AG10803 (cell line): ENCODE data around the gene ALK.
A peak's percentile ranks its signal among the peaks of the same experiment; 100 is the strongest.

ENCODE experiments used
- DNase-seq: peaks from one replicate; pipeline ENCODE4 v3.0.0; 2010; ENCODE audit warnings: low read depth
- H3K4me3 ChIP-seq: 2 replicates; pipeline ENCODE4 v1.5.1; 2011; ENCODE audit warnings: mild to moderate bottlenecking, low read length, control low read depth
- TF ChIP-seq, protein P1 (sequence below): conservative IDR thresholded peaks from 2 replicates; pipeline ENCODE4 v1.5.1; 2011; ENCODE audit warnings: mild to moderate bottlenecking, low read length, control low read depth, inconsistent platforms

ALK gene

DNA sequence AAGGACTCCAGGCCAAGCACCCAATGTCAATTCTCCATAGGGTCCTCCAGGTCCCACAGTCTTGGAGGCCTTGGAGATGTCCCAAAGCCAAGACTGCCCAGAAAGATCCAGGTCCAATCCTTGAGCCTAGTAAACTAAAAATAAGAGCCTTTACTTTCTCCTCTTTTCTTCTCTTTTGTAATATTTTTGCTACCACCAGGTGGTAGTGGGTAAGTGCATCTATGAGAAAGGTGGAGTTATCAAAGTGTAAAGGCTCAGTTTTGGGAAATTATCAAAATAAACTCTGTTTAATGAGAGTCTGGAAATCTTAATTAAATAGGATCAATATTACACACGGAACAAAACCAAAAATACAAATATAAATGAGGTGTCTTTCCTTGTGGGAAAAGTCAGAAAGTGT, 276.4 kb downstream of the ALK start:
- DNase-seq, result no peak
- TF ChIP-seq, protein P1, sequence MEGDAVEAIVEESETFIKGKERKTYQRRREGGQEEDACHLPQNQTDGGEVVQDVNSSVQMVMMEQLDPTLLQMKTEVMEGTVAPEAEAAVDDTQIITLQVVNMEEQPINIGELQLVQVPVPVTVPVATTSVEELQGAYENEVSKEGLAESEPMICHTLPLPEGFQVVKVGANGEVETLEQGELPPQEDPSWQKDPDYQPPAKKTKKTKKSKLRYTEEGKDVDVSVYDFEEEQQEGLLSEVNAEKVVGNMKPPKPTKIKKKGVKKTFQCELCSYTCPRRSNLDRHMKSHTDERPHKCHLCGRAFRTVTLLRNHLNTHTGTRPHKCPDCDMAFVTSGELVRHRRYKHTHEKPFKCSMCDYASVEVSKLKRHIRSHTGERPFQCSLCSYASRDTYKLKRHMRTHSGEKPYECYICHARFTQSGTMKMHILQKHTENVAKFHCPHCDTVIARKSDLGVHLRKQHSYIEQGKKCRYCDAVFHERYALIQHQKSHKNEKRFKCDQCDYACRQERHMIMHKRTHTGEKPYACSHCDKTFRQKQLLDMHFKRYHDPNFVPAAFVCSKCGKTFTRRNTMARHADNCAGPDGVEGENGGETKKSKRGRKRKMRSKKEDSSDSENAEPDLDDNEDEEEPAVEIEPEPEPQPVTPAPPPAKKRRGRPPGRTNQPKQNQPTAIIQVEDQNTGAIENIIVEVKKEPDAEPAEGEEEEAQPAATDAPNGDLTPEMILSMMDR, result no peak
- no peak overlapping the region for H3K4me3 ChIP-seq

DNA sequence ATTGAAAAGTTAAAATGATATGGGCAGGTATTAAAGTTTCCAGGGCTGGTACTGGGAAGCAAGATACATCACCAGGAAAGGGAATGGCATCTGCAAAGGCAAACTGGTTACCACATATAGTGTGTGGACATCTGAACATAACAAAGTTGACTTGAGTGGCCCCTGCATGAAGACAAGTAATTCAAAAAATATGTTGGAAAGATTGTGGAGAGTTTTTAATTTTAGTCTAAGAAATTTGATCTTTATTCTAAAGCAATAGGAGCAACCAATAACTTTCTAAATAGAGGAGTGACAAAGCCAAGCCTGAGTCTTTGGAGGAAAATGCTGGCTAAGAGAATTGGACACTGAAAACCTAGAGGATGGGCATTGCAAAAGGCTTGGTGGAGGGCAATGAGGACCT, 278.2 kb downstream of the ALK start:
- no peak overlapping the region for H3K4me3 ChIP-seq
- no peak for DNase-seq
- TF ChIP-seq, protein P1, result no peak

DNA sequence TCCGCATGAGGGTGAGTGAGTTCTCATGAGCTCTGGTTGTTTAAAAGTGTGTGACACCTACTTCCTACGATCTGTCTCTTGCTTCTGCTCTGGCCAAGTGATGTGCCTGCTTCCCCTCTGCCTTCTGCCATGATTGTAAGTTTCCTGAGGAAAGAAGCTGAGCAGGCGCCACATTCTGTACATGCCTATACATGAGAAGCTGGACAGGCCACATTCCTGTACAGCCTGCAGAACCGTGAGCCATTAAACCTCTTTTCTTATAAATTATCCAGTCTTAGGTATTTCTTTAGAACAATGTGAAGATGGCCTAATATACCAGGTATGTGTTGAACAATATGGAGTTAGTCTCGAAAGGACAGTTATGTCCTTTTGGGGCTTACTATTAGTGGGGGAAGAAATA, 281.0 kb downstream of the ALK start:
- TF ChIP-seq, protein P1, result no peak
- no peak overlapping the region for H3K4me3 ChIP-seq
- DNase-seq, result no peak

DNA sequence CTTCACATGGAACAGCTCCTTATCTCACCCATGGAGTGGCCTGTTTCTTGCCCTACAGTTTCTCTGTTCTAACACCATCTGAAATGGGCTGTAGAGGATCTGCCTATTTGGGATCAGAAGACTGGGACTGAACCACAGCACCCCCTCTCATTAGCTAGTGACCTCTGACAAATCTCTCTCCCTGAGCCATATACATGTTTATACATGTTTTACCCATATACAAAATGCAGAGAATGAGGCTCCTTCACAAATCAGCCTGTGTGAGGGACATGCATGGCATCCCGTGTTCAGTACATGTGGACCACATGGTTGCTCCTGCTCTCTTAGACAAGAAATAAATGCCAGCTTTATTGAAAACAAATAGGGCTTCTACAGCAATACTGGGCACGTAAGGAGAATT, 282.7 kb downstream of the ALK start:
- TF ChIP-seq, protein P1, result no peak
- H3K4me3 ChIP-seq, result no peak overlapping the region
- DNase-seq, result no peak

DNA sequence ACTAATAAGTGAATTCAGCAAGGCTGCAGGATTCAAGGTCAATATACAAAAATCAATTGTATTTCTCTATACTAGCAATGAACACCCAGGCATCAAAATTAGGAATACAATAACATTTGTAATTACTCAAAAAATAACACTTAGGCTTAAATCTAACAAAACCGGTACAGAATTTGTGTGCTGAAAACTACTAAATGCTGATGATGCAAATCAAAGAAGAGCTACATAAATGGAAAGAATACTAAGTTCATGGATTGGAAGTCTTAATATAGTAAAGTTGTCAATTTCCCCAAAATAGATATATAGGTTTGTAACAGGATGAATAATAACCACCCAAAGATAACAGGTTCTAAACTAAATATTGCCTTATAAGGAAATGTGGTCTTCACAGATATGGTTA, 286.5 kb downstream of the ALK start:
- DNase-seq, result no peak
- no peak overlapping the region for H3K4me3 ChIP-seq
- TF ChIP-seq, protein P1, result no peak

DNA sequence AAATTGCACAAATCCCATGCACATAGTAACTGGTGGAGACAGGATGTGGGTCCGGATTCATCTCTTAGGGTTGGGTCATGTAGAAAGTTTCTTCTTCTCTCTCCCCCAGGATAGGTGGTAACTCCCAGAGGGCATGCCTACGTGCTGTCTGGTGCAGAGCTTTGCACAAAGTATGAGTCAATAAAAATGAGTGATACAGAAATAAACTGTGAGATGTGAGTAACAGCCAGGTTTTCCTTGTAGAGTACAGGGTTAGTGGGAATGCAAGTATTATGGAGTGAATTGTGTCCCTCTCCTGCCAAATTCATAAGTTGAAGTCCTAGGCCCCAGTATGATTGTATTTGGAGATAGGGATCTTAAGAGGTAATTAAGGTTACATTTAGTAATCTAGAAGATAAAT, 289.4 kb downstream of the ALK start:
- DNase-seq, result peak; percentile 31
- TF ChIP-seq, protein P1, result no peak
- H3K4me3 ChIP-seq, result no peak overlapping the region

DNA sequence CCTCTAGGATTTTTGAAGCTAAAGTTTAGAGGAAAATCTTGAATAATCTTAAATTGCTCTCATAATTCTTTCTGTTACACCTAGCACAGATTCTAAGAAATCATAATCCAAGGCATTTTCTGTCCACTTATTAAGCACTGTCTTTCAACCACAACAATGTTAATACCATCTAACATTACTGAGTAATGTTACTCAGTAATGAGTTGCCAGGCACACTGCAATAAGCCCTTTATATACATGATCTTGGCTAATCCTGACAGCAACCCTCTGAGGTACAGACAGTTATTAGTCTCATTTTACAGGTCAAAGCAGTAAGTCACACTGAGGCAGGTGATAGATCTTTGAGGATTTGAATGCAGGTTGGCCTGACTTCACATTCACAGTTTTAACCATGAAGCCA, 291.9 kb downstream of the ALK start:
- no peak overlapping the region for H3K4me3 ChIP-seq
- TF ChIP-seq, protein P1, result no peak
- no peak for DNase-seq
